Calu3 (cell line): ENCODE measurements around the gene MISP3. TPM values are rescaled to one million over a fixed set of nuclear protein-coding genes. Genes with fewer than 3 reads are reported as not detected.

ENCODE experiments used
- BruUV-seq: library from RNA; stranded (reverse); fragments of 400-500 nt; replicated peaks from 2 replicates; lab custom pipeline; 2021; lab: Mats Ljungman, UMichigan
- CTCF ChIA-PET: fragments of 300-600 bp; sonication (Branson Sonifier 250); formaldehyde crosslinking; loops from one replicate; lab custom pipeline; 2022; ENCODE audit warnings: antibody characterized with exemption; lab: Charles Lee
- DNase-seq: peaks from one replicate; pipeline ENCODE4 v3.0.0; 2022
- H3K27ac Mint-ChIP-seq: one replicate; pipeline ENCODE4 v1.8.0; 2022; ENCODE audit warnings: mixed read lengths; ENCODE audit not compliant: unreplicated experiment
- H3K27me3 Mint-ChIP-seq: one replicate; pipeline ENCODE4 v1.8.0; 2022; ENCODE audit warnings: mixed read lengths; ENCODE audit not compliant: unreplicated experiment
- H3K36me3 Mint-ChIP-seq: one replicate; pipeline ENCODE4 v1.8.0; 2022; ENCODE audit warnings: mild to moderate bottlenecking, moderate library complexity, mixed read lengths; ENCODE audit not compliant: insufficient read depth, unreplicated experiment
- H3K4me1 Mint-ChIP-seq: one replicate; pipeline ENCODE4 v1.8.0; 2022; ENCODE audit warnings: mild to moderate bottlenecking, low read depth, mixed read lengths; ENCODE audit not compliant: unreplicated experiment
- H3K4me3 Mint-ChIP-seq: one replicate; pipeline ENCODE4 v1.8.0; 2022; ENCODE audit warnings: mild to moderate bottlenecking, low read depth, moderate library complexity, mixed read lengths; ENCODE audit not compliant: unreplicated experiment
- H3K9me3 Mint-ChIP-seq: one replicate; pipeline ENCODE4 v1.8.0; 2022; ENCODE audit warnings: low read depth, mixed read lengths; ENCODE audit not compliant: unreplicated experiment
- CTCF ChIP-seq: fragments of 200-600 bp; IDR thresholded peaks from one replicate; pipeline ENCODE4 v1.8.0; 2022; ENCODE audit warnings: antibody characterized with exemption; ENCODE audit not compliant: unreplicated experiment
- intact Hi-C: fragments of 100-400 bp; cut with micrococcal nuclease; formaldehyde crosslinking; loops from one replicate; pipeline ENCODE4 v1.10.0; 2022; ENCODE audit not compliant: unreplicated experiment
- total RNA-seq: library from RNA; stranded (reverse); gene quantifications from 2 replicates; pipeline ENCODE4 v1.2.3, GENCODE V29; 2022

The MISP3 gene
- total RNA-seq, 1 experiment from 2014 or later = 4.2 TPM

DNA sequence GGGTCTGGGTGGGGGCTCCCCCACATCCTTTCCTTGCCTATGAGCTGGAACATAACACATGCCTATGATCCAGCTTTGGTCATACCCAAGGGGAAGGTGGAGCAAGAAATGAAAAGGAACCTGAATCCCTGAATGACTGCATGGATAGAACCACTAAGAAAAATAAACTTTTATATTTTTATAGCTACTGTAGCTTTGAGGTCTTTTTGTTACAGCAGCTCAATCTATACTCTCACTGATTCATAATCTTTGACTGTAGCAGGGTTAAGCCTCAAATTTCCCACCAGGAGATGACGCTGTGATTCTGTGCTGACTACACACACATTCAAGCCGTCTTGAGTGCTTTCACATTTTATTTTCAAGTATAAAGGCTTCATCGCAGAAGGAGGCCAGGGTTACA, 19.6 kb upstream of the MISP3 start:
- Mint-ChIP-seq H3K9me3 (no peaks in the 10 kb centered on the region), H3K4me3 (no peak overlapping the region), H3K4me1 (no peaks in the 10 kb centered on the region), H3K36me3 (peaks cover 28% of the 10 kb centered on the region), H3K27me3 (no peaks in the 10 kb centered on the region), H3K27ac (no peak overlapping the region)
- no peak for DNase-seq
- CTCF ChIA-PET = interaction anchor here (0.6 kb wide), 1 partner anchor 395 kb away, joined by 4 read pairs; no protein-coding TSS in a partner anchor
- no peak for TF ChIP-seq CTCF
- intact Hi-C loops = no loop called here
- BruUV-seq = no TSS peak

- DNase-seq = no peak
- CTCF ChIA-PET = interaction anchor here (0.6 kb wide), 1 partner anchor 394 kb away, joined by 4 read pairs; no protein-coding TSS in a partner anchor
These were observed 19.1 kb upstream of the MISP3 start for GRCh38 chr19:14053500-14053899.

DNA sequence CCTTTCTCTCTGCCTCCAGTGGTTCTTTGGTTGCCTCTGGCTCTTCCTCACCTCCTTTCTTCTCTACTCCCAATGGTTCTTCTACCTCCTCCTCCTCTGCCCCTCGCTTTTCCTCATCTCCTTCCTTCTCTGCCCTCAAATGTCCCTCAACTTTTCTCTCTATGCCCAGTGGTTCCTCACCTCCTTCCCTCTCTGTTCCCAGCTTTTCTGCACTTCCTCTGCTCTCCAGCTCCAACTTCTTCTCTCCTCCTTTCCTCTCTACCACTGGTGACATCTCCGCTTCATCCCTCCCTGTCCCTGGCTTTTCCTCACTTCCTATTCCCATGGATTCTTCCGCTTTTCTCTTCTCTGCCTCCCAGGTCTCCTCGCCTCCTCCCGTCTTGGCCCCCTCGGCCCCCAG, 18.5 kb upstream of the MISP3 start:
- no peak for DNase-seq
- intact Hi-C loops = no loop called here
- no peak overlapping the region for H3K27ac Mint-ChIP-seq
- H3K27me3 Mint-ChIP-seq = no peaks in the 10 kb centered on the region
- no peaks in the 10 kb centered on the region for H3K9me3 Mint-ChIP-seq
- no peak for TF ChIP-seq CTCF
- no peaks in the 10 kb centered on the region for H3K4me1 Mint-ChIP-seq
- no TSS peak for BruUV-seq
- H3K4me3 Mint-ChIP-seq = no peak overlapping the region
- peaks cover 28% of the 10 kb centered on the region for H3K36me3 Mint-ChIP-seq
- CTCF ChIA-PET = no interaction called here

More at GRCh38 chr19:14053500-14053899, 19.1 kb upstream of the MISP3 start:
- TF ChIP-seq CTCF = no peak
- H3K4me3 Mint-ChIP-seq = no peak overlapping the region
- intact Hi-C loops = no loop called here
- peaks cover 28% of the 10 kb centered on the region for H3K36me3 Mint-ChIP-seq
- no peaks in the 10 kb centered on the region for H3K27me3 Mint-ChIP-seq
- H3K4me1 Mint-ChIP-seq = no peaks in the 10 kb centered on the region
- no peaks in the 10 kb centered on the region for H3K9me3 Mint-ChIP-seq
- TSS peak; percentile 92 for BruUV-seq
- no peak overlapping the region for H3K27ac Mint-ChIP-seq

DNA sequence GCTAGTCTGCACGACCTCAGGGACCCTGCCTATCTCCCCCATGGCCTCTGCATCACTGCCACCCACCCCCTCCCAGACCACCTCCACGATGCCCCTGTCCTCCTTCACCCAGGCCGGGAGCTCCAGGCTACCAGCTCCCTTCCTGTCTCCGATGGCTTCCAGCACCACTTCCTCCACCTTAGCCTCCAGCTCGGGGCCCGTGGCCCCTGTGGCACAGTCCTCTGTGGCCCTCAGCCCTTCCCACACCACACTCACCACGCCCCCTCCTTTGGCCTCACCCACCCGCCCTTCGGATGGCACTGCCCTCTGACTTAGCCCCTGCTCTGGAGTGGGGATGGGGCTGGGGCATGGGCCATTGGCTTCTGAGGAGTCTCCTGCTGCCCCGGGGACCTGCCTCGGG, 17.9 kb upstream of the MISP3 start:
- intact Hi-C loops = no loop called here
- H3K36me3 Mint-ChIP-seq = peaks cover 28% of the 10 kb centered on the region
- CTCF ChIA-PET = no interaction called here

More for the DNA sequence above, 17.9 kb upstream of the MISP3 start:
- BruUV-seq = no TSS peak
- no peak overlapping the region for H3K4me3 Mint-ChIP-seq
- H3K9me3 Mint-ChIP-seq = no peaks in the 10 kb centered on the region
- no peaks in the 10 kb centered on the region for H3K27me3 Mint-ChIP-seq
- DNase-seq = no peak
- H3K4me1 Mint-ChIP-seq = no peaks in the 10 kb centered on the region
- H3K27ac Mint-ChIP-seq = no peak overlapping the region
- no peak for TF ChIP-seq CTCF
